Stimulated activated naive CD8-positive, alpha-beta T cell treated with anti-CD3 and anti-CD28 coated beads, Interleukin-15, amount 100 ng/mL, for 72 hours (primary cell): ENCODE results near the gene CCND1.
"Not testable (repeated sequence)": the region's sequence is repeated elsewhere in the genome, so short reads cannot be mapped to it uniquely, and the experiment has no call there.

Experiments
- ATAC-seq: fragments of 150-1000 bp; cut with Tn5 transposase; 2 replicates; pipeline ENCODE4 v1.10.0; 2021; ENCODE audit warnings: mild to moderate bottlenecking, moderate library complexity
- DNase-seq, 2 donors: peaks; one replicate each; pipeline ENCODE4 v3.0.0; 2021 to 2022
- H3K27ac Mint-ChIP-seq, 2 donors: one replicate each; pipeline ENCODE4 v1.8.0; 2022; ENCODE audit warnings: mild to moderate bottlenecking in 2 of 2, mixed read lengths in 2 of 2, moderate library complexity in 2 of 2
- H3K27me3 Mint-ChIP-seq: one replicate; pipeline ENCODE4 v1.8.0; 2022; ENCODE audit warnings: mixed read lengths
- H3K4me1 Mint-ChIP-seq: one replicate; pipeline ENCODE4 v1.8.0; 2022; ENCODE audit warnings: mild to moderate bottlenecking, mixed read lengths
- H3K4me3 Mint-ChIP-seq, 2 donors: one replicate each; pipeline ENCODE4 v1.8.0; 2022; ENCODE audit warnings: mild to moderate bottlenecking in 2 of 2, mixed read lengths in 2 of 2, moderate library complexity in 1 of 2
- H3K9me3 Mint-ChIP-seq, 2 donors: one replicate each; pipeline ENCODE4 v1.8.0; 2022; ENCODE audit warnings: mixed read lengths in 2 of 2

CCND1 gene

GRCh38 chr11:69611548-69612526, 29.1 kb upstream of the CCND1 start:
- Mint-ChIP-seq H3K27me3 (peaks cover 26% of the 10 kb centered on the region), H3K4me3 (no peak overlapping the region), H3K9me3 (peaks cover 13 to 14% of the 10 kb centered on the region in 2 donors), H3K4me1 (no peaks in the 10 kb centered on the region), H3K27ac (no peak overlapping the region)
- ATAC-seq (no peak), DNase-seq (no peak)

DNA sequence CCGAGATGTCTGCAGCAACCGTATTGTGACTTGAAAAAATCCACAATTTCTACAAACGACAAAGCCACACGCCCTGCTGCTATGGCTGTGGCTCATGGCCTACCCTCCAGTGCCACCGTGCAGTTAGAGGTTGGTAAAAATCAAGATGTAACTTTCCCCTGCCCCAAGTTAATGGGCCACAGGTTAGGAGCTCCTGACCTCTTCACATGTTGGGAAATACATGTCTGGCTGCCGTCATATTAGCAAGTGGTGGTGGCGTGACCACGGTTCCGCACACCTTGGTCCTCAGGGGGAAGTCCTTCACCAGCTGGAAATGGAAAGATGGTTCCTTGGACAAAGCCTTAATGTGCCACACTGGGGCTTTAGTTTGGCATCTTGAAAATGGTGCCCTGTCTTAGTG, 27.4 kb upstream of the CCND1 start:
- ATAC-seq = no peak
- peaks cover 34% of the 10 kb centered on the region for H3K27me3 Mint-ChIP-seq
- H3K4me3 Mint-ChIP-seq = no peak overlapping the region

DNA sequence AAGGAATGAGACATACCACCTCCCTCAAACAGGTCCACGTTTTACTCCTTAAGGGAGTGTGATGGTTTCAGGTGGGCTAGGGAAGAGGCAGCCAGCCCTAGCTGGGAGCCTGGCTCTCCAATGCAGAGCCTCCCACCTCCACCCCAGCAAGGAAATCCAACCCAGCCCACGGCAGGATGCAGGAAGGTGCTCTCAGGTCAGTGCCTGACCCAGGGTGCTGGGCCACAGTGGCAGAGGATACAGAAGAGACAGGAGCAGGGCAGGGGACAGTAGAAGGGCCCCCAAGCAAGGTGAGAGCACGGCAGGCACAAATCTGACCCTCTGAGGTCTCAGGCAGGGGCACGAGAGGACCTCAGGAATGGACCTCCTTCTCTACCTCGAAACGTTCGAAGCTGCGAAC, 26.9 kb upstream of the CCND1 start:
- no peaks in the 10 kb centered on the region for H3K9me3 Mint-ChIP-seq
- DNase-seq = no peak
- no peak overlapping the region for H3K27ac Mint-ChIP-seq
- peaks cover 38% of the 10 kb centered on the region for H3K27me3 Mint-ChIP-seq
- H3K4me1 Mint-ChIP-seq = no peaks in the 10 kb centered on the region
- ATAC-seq = no peak
- no peak overlapping the region for H3K4me3 Mint-ChIP-seq

More for the DNA sequence above, 27.4 kb upstream of the CCND1 start:
- Mint-ChIP-seq H3K4me1 (no peaks in the 10 kb centered on the region), H3K9me3 (peaks cover 3% of the 10 kb centered on the region in 2 donors), H3K27ac (no peak overlapping the region)
- DNase-seq = no peak

- no peaks in the 10 kb centered on the region for H3K9me3 Mint-ChIP-seq
- H3K4me3 Mint-ChIP-seq = no peak overlapping the region
- ATAC-seq (no peak), DNase-seq (no peak)
- no peak overlapping the region for H3K27ac Mint-ChIP-seq
- H3K27me3 Mint-ChIP-seq = peaks cover 45% of the 10 kb centered on the region
- no peaks in the 10 kb centered on the region for H3K4me1 Mint-ChIP-seq
Observed at GRCh38 chr11:69615545-69616278, 25.2 kb upstream of the CCND1 start.

DNA sequence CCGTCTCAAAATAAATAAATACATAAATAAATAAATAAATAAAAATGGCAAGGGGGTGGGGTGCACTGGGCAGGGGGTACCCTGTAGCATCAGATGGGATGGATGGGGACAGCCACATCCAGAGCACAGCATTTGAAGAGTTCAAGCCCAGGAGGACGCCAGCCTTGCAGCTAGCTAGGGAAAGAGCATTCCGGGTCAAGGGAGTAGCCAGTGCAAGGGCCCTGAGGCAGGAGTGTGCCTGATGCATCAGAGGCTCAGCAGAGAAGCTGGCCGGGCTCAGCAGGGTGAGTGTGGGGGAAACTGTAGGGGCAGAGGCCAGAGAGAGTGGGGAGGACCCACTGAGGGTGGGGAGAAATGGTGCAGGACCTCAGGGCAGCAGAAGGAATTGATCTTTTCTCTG, 23.7 kb upstream of the CCND1 start:
- no peak overlapping the region for H3K4me3 Mint-ChIP-seq
- no peaks in the 10 kb centered on the region for H3K4me1 Mint-ChIP-seq
- peak overlapping the region in 1 of 2 donors; percentile 35 for H3K27ac Mint-ChIP-seq
- no peak for DNase-seq
- H3K9me3 Mint-ChIP-seq = no peaks in the 10 kb centered on the region
- no peak for ATAC-seq
- H3K27me3 Mint-ChIP-seq = peaks cover 45% of the 10 kb centered on the region

DNA sequence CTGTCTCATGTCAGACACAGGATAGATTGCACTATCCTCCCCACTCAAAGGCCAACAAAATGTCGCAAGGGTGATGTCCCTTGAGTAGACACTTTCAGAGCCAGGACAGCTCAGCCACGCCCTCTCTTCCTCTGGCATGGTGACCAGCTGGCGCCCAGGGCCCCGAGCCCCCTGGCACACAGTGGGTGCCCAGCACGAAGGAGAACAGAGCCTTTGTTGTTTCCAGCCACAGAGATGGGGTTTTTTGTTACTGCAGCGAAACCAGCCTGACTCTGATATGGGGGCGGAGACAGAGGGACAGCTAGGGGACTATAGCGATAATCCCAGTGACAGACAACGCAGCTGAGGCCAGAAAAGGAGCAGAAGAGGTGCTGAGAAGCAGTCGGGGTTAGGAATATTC, 23.3 kb upstream of the CCND1 start:
- Mint-ChIP-seq H3K9me3 (no peaks in the 10 kb centered on the region), H3K27me3 (peaks cover 45% of the 10 kb centered on the region), H3K4me3 (no peak overlapping the region), H3K27ac (no peak overlapping the region), H3K4me1 (no peaks in the 10 kb centered on the region)
- ATAC-seq (no peak), DNase-seq (no peak)

DNA sequence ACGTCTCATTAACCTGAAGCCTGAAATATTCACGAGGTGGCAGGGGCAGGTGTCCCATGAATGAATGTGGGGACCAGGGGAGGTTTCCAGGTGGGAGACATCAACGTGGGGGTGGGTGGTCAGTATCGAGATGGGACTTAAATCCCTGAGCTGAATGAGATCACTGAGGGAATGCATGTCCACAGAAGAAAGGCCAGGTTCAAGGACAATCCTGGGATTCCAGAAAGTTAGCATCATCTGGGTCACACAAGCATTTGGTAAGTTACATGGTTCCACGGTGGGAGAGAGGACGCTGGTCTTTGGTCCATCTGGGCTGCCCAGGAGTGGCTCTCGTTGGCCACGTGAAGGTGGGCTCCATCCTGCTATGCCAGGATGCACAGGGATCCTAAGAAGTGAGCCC, 22.7 kb upstream of the CCND1 start:
- ATAC-seq = no peak
- Mint-ChIP-seq H3K27me3 (peaks cover 45% of the 10 kb centered on the region), H3K9me3 (no peaks in the 10 kb centered on the region), H3K27ac (peak overlapping the region in 1 of 2 donors; percentile 27), H3K4me3 (no peak overlapping the region), H3K4me1 (no peaks in the 10 kb centered on the region)
- DNase-seq = no peak

GRCh38 chr11:69620683-69621290, 20.2 kb upstream of the CCND1 start:
- no peak overlapping the region for H3K4me3 Mint-ChIP-seq
- DNase-seq (no peak), ATAC-seq (no peak)
- no peaks in the 10 kb centered on the region for H3K4me1 Mint-ChIP-seq
- H3K27me3 Mint-ChIP-seq = peaks cover 35% of the 10 kb centered on the region
- H3K27ac Mint-ChIP-seq = no peak overlapping the region
- no peaks in the 10 kb centered on the region for H3K9me3 Mint-ChIP-seq

DNA sequence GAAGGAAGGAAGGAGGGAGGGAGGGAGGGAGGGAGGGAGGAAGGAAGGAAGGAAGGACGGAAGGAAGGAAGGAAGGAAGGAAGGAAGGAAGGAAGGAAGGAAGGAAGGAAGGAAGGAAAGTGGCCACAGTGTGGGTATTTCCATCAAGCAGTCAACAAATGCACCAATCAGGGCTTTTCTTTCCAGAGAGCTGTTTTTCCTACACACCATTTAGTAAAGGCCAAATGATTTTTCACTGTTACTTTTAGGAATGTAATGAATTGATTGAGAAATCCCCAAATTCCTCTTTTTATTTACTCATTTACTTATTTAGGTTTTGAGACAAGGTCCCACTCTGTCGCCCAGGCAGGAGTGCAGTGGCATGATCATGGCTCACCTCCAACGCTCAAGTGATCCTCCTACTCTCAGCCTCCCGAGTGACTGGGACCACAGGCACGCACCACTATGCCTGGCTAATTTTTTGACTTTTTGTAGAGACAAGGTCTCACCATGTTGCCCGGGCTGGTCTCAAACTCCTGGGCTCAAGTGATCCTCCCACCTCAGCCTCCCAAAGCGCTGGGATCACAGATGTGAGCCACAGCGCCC, 18.8 kb upstream of the CCND1 start:
- ATAC-seq, DNase-seq, H3K9me3 Mint-ChIP-seq, H3K27ac Mint-ChIP-seq, H3K4me3 Mint-ChIP-seq, H3K4me1 Mint-ChIP-seq: not testable (repeated sequence)
- H3K27me3 Mint-ChIP-seq = peaks cover 38% of the 10 kb centered on the region

GRCh38 chr11:69624293-69624692, 16.7 kb upstream of the CCND1 start:
- Mint-ChIP-seq H3K27ac (no peak overlapping the region), H3K9me3 (peaks cover 0 to 4% of the 10 kb centered on the region in 2 donors), H3K4me3 (no peak overlapping the region), H3K27me3 (peaks cover 31% of the 10 kb centered on the region), H3K4me1 (no peaks in the 10 kb centered on the region)
- no peak for DNase-seq
- ATAC-seq = no peak

DNA sequence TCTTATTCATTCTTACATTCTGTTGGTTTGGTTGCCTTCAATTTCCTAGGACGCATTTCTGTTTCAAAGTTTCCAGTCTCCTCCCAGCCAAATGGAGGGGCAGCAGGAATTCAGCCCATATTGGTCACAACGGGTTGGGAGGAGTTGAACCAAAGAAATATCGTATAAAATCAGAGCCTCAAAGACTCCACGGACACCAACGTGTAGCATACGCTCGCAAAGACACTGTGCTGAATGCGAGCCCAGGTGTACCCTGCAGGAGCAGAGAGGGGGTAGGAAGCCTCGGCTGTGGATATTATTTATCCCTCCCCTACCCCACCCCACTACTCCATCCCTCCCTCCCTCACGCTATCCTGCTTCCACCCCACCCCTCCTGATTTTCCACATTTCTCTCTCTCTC, 15.5 kb upstream of the CCND1 start:
- no peak for DNase-seq
- Mint-ChIP-seq H3K4me1 (no peaks in the 10 kb centered on the region), H3K9me3 (peaks cover 6 to 12% of the 10 kb centered on the region in 2 donors), H3K4me3 (no peak overlapping the region), H3K27me3 (peaks cover 35% of the 10 kb centered on the region), H3K27ac (no peak overlapping the region)
- no peak for ATAC-seq

DNA sequence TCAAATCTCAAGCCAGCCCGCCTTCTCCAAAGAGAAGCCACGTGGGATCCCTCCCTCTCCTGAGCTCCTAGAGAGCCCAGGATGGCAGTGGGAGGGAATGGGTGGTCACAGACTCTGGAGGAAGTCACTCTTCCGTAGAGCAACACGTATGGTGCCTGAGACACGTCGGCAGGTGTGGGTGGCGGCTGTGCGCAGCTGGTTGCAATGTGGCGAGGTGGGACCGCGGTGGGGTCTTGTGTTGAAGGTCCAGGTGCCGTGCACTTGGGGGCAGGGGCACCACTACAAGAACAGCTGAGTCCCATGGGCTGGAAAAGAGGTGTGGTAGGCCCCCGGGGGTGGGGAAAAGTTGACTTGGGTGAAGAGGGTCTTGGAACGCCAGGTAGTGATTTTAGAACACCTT, 13.4 kb upstream of the CCND1 start:
- no peak overlapping the region for H3K27ac Mint-ChIP-seq
- DNase-seq (no peak), ATAC-seq (no peak)
- H3K4me3 Mint-ChIP-seq = no peak overlapping the region
- H3K9me3 Mint-ChIP-seq = peaks cover 6 to 12% of the 10 kb centered on the region in 2 donors
- H3K27me3 Mint-ChIP-seq = peaks cover 48% of the 10 kb centered on the region
- no peaks in the 10 kb centered on the region for H3K4me1 Mint-ChIP-seq

DNA sequence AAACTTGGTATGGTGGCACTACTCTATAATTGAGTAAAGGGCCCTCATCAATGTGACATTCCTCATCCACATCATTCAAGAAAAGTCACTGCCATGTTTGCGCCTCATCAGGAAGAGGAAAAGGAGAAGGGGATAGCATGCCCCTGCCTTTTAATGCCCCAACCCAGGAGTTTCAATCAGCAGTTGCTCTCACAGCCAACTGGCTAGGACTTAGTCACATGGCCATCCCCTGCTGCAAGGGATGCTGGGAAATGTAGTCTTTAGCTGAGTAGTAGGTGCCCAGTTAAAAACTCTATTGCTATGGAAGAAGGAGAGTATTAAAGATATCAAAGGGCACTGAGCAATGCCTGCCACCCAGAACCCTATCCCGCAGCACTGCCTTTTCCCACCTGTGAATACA, 10.9 kb upstream of the CCND1 start:
- Mint-ChIP-seq H3K27me3 (peaks cover 73% of the 10 kb centered on the region), H3K27ac (peak overlapping the region in 1 of 2 donors; percentile 51), H3K4me1 (no peaks in the 10 kb centered on the region), H3K4me3 (no peak overlapping the region), H3K9me3 (peaks cover 6 to 12% of the 10 kb centered on the region in 2 donors)
- ATAC-seq = no peak
- no peak for DNase-seq

GRCh38 chr11:69630424-69630823, 10.5 kb upstream of the CCND1 start:
- H3K4me1 Mint-ChIP-seq = no peaks in the 10 kb centered on the region
- DNase-seq = no peak
- peak overlapping the region in 1 of 2 donors; percentile 51 for H3K27ac Mint-ChIP-seq
- H3K4me3 Mint-ChIP-seq = no peak overlapping the region
- peaks cover 6 to 12% of the 10 kb centered on the region in 2 donors for H3K9me3 Mint-ChIP-seq
- ATAC-seq = no peak
- peaks cover 77% of the 10 kb centered on the region for H3K27me3 Mint-ChIP-seq

DNA sequence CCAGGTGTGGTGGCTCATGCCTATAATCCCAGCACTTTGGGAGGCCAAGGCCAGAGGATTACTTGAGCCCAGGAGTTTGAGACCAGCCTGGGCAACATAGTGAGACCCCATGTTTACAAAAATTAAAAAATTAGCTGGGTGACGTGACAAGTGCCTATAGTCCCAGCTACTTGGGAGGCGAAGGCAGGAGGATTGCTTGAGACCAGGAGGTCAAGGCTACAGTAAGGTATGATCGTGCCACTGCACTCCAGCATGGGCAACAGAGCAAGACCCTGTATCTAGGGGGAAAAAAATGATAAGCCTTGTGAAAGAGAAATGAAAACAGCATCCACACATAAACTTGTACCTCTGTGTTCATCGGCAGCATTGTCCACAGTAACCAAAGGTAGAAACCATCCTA, 8.1 kb upstream of the CCND1 start:
- Mint-ChIP-seq H3K4me1 (peaks cover 13% of the 10 kb centered on the region), H3K27ac (no peak overlapping the region), H3K4me3 (no peak overlapping the region), H3K9me3 (peaks cover 6 to 12% of the 10 kb centered on the region in 2 donors), H3K27me3 (peaks cover 79% of the 10 kb centered on the region)
- no peak for DNase-seq
- no peak for ATAC-seq
